OCI-LY7 (cell line): ENCODE measurements around the gene BSND. TPM values are rescaled to one million over a fixed set of nuclear protein-coding genes. Genes with fewer than 3 reads are reported as not detected.

Experiments used
- BruUV-seq: library from RNA; stranded (reverse); fragments of 400-500 nt; replicated peaks from 2 replicates; lab custom pipeline; 2021; lab: Mats Ljungman, UMichigan
- CTCF ChIA-PET: fragments of 300-600 bp; sonication (Branson Sonifier 250); formaldehyde crosslinking; loops from one replicate; lab custom pipeline; 2022; ENCODE audit warnings: antibody characterized with exemption; ENCODE audit not compliant: unreplicated experiment; lab: Charles Lee
- POLR2A ChIA-PET: fragments of 300-600 bp; sonication (Branson Sonifier 250); formaldehyde crosslinking; loops from one replicate; lab custom pipeline; 2022; ENCODE audit warnings: antibody characterized with exemption; lab: Charles Lee
- DNase-seq: peaks from one replicate; pipeline ENCODE4 v3.0.0-alpha.2; 2015; ENCODE audit warnings: low spot score
- H2AFZ ChIP-seq: fragments of 200-600 bp; sonication (generic), shearing (Covaris generic); 2 replicates; pipeline ENCODE4 v1.6.1; 2014; ENCODE audit warnings: mild to moderate bottlenecking, antibody characterized with exemption, low read length, moderate library complexity
- H3K27ac ChIP-seq: fragments of 200-600 bp; sonication (generic); 2 replicates; pipeline ENCODE4 v1.5.1; 2014; ENCODE audit warnings: mixed run types, low read depth, mild to moderate bottlenecking, moderate library complexity, low read length, inconsistent platforms; ENCODE audit not compliant: poor library complexity, severe bottlenecking
- H3K36me3 ChIP-seq: fragments of 200-600 bp; sonication (generic); 2 replicates; pipeline ENCODE4 v1.6.1; 2014; ENCODE audit warnings: mild to moderate bottlenecking, antibody characterized with exemption, low read length, moderate library complexity, mixed read lengths; ENCODE audit not compliant: insufficient read depth
- H3K4me1 ChIP-seq: fragments of 200-600 bp; sonication (generic); 2 replicates; pipeline ENCODE4 v1.5.1; 2014; ENCODE audit warnings: mild to moderate bottlenecking, low read length; ENCODE audit not compliant: insufficient read depth, poor library complexity, severe bottlenecking
- H3K4me2 ChIP-seq: fragments of 200-600 bp; sonication (generic); 2 replicates; pipeline ENCODE4 v1.6.1; 2014; ENCODE audit warnings: mild to moderate bottlenecking, low read length
- H3K4me3 ChIP-seq: fragments of 200-600 bp; sonication (generic); 2 replicates; pipeline ENCODE4 v1.5.1; 2014; ENCODE audit warnings: mild to moderate bottlenecking, low read depth, low read length; ENCODE audit not compliant: poor library complexity, severe bottlenecking
- H3K79me2 ChIP-seq: fragments of 200-600 bp; sonication (generic); 2 replicates; pipeline ENCODE4 v1.6.1; 2016; ENCODE audit warnings: low read depth, mild to moderate bottlenecking, low read length, moderate library complexity, mixed read lengths; ENCODE audit not compliant: insufficient read depth
- H3K9me2 ChIP-seq: fragments of 200-600 bp; sonication (generic); 2 replicates; pipeline ENCODE4 v1.6.1; 2016; ENCODE audit warnings: mild to moderate bottlenecking, low read length, mixed read lengths; ENCODE audit not compliant: insufficient read depth
- H3K9me3 ChIP-seq: fragments of 200-600 bp; sonication (generic); 2 replicates; pipeline ENCODE4 v1.6.1; 2014; ENCODE audit warnings: mild to moderate bottlenecking, mixed run types, low read length, mixed read lengths
- H4K20me1 ChIP-seq: fragments of 200-600 bp; sonication (generic); 2 replicates; pipeline ENCODE4 v1.6.1; 2014; ENCODE audit warnings: mild to moderate bottlenecking, antibody characterized with exemption, low read length, moderate library complexity, mixed read lengths; ENCODE audit not compliant: insufficient read depth
- EZH2phosphoT487 ChIP-seq: fragments of 200-600 bp; sonication (generic); IDR thresholded peaks from 2 replicates; pipeline ENCODE4 v1.6.1; 2018; ENCODE audit warnings: low read depth, borderline replicate concordance, mild to moderate bottlenecking, mixed run types, antibody characterized with exemption, low read length, moderate library complexity, mixed read lengths
- intact Hi-C: fragments of 100-400 bp; cut with micrococcal nuclease; formaldehyde crosslinking; loops from one replicate; pipeline ENCODE4 v1.10.0; 2022; ENCODE audit not compliant: unreplicated experiment
- total RNA-seq, 2 experiments: library from RNA; depleted of rRNA in 1 of 2; stranded (reverse); fragments of >200 nt in 1 of 2; shearing (Covaris generic) in 1 of 2; gene quantifications; 2 replicates each; pipeline ENCODE4 v1.2.3, GENCODE V29; 2014 to 2022
- TF ChIP-seq, protein P1 (sequence below): fragments of 200-600 bp; sonication (generic); conservative IDR thresholded peaks from 2 replicates; pipeline ENCODE4 v1.5.1; 2014; ENCODE audit warnings: mild to moderate bottlenecking, antibody characterized with exemption, low read length, moderate library complexity, mixed read lengths

Gene BSND
- total RNA-seq, 2 experiments from 2014 or later = not detected

DNA sequence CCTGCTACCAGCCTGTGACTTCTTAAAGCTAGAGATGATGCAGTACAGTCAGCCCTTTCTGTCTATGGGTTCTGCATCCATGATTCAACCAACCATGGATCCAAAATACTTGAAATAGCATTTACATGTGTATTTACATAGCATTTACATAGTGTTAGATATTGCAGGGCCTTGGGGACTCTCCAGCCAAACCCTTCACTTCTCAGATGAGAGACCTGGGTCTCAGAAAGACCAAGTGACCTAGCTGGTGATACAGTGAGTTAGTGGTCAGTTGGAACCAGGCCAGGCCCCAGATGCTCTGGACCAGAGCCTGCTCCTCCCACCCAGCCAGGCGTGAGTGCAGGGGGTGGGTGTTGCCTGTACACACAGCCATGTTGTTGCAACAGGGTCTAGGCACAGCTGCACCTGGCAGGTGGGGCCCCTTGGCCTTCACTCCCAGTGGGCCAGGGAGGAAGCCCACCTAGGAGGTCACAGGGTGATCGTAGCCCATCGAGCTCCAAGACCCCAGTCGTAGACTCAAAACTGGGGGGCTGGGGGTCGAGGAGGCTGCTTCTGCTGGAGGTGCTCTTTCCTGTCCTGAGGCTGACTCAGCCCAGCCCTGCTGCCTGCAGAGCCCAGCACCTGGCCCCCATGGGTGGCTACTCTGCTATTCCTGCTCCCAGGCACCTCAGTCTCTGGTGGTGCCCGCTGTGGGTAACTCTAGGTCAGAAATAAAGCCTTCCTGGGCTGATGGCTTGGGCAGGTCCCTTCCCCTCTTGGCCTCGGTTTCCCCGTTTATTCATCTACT is 10.6 kb upstream of the BSND start:
- no TSS peak for BruUV-seq
- intact Hi-C loops = no loop called here
- Histone ChIP-seq H3K36me3 (no peaks in the 10 kb centered on the region), H3K9me2 (no peaks in the 10 kb centered on the region), H4K20me1 (no peaks in the 10 kb centered on the region), H3K4me3 (no peak overlapping the region), H3K27ac (no peak overlapping the region), H3K79me2 (no peaks in the 10 kb centered on the region), H2AFZ (no peak overlapping the region), H3K4me2 (no peak overlapping the region), H3K4me1 (no peaks in the 10 kb centered on the region), H3K9me3 (no peaks in the 10 kb centered on the region)
- no peak for DNase-seq
- TF ChIP-seq, protein P1, sequence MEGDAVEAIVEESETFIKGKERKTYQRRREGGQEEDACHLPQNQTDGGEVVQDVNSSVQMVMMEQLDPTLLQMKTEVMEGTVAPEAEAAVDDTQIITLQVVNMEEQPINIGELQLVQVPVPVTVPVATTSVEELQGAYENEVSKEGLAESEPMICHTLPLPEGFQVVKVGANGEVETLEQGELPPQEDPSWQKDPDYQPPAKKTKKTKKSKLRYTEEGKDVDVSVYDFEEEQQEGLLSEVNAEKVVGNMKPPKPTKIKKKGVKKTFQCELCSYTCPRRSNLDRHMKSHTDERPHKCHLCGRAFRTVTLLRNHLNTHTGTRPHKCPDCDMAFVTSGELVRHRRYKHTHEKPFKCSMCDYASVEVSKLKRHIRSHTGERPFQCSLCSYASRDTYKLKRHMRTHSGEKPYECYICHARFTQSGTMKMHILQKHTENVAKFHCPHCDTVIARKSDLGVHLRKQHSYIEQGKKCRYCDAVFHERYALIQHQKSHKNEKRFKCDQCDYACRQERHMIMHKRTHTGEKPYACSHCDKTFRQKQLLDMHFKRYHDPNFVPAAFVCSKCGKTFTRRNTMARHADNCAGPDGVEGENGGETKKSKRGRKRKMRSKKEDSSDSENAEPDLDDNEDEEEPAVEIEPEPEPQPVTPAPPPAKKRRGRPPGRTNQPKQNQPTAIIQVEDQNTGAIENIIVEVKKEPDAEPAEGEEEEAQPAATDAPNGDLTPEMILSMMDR = no peak
- TF ChIP-seq EZH2phosphoT487 = no peak
- ChIA-PET CTCF (no interaction called here), POLR2A (interaction anchor here (1.2 kb wide), 1 partner anchor 42 kb away, joined by 3 read pairs; no protein-coding TSS in a partner anchor)

DNA sequence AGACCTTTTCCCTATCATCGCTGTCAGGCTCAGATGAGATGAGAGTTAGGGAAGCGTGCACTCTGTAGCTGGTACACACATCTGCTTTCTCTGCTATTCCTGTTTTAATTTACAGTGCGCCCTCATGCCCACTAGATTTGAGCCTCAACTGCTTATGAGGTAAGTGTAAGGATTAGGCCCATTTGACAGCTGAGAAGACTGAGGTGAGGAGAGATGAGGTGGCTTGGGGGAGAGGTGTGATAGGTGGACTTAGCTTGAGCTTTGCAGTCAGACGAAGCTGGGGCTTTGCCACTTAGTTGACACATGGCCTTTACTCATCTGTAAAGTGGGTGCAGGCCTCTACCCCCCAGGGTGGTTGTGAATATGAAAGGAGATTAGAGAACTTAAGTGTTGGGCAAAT is 9.8 kb upstream of the BSND start:
- no peak for TF ChIP-seq EZH2phosphoT487
- TF ChIP-seq, protein P1 = no peak
- no peak for DNase-seq
- no peaks in the 10 kb centered on the region for H3K4me1 ChIP-seq
- POLR2A ChIA-PET = interaction anchor here (0.6 kb wide), 1 partner anchor 85 kb away, joined by 3 read pairs; no protein-coding TSS in a partner anchor
- no peak overlapping the region for H3K4me2 ChIP-seq
- no peaks in the 10 kb centered on the region for H3K36me3 ChIP-seq
- H3K9me3 ChIP-seq = no peaks in the 10 kb centered on the region
- no peaks in the 10 kb centered on the region for H4K20me1 ChIP-seq
- intact Hi-C loops = no loop called here
- CTCF ChIA-PET = no interaction called here
- no peaks in the 10 kb centered on the region for H3K9me2 ChIP-seq
- H2AFZ ChIP-seq = no peak overlapping the region
- BruUV-seq = no TSS peak
- H3K79me2 ChIP-seq = no peaks in the 10 kb centered on the region
- no peak overlapping the region for H3K4me3 ChIP-seq
- H3K27ac ChIP-seq = no peak overlapping the region

DNA sequence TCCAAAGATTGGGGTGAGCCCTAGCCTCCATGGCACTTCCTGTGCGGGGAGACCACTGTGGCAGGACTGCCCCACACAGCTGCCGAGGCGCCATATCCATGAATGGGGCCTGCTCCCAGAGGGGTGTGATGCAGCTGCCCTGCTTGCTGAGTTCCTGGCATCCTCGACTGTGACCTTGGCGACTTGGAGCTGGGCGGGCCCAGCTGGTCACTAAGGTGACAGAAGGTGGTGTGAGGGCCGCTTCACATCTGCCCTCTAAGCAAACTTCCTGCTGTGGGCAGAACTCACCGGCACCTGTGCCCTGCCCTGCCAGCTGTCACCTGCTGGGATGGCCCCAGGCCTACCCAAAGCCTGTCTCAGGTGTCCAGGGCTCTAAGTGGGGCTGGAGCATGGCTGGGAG is 9.3 kb upstream of the BSND start:
- Histone ChIP-seq H3K27ac (no peak overlapping the region), H3K36me3 (no peaks in the 10 kb centered on the region), H4K20me1 (no peaks in the 10 kb centered on the region), H2AFZ (no peak overlapping the region), H3K9me3 (no peaks in the 10 kb centered on the region), H3K4me3 (no peak overlapping the region), H3K4me2 (no peak overlapping the region), H3K79me2 (no peaks in the 10 kb centered on the region), H3K4me1 (no peaks in the 10 kb centered on the region), H3K9me2 (no peaks in the 10 kb centered on the region)
- CTCF ChIA-PET = no interaction called here
- no peak for DNase-seq
- no TSS peak for BruUV-seq
- POLR2A ChIA-PET = interaction anchor here (0.6 kb wide), 2 partner anchors 84 to 285 kb away, joined by 3 to 4 read pairs; no protein-coding TSS in a partner anchor
- intact Hi-C loops = no loop called here
- TF ChIP-seq, protein P1 = no peak
- no peak for TF ChIP-seq EZH2phosphoT487
